Activated CD8-positive, alpha-beta memory T cell treated with anti-CD3 and anti-CD28 coated beads for 24 hours (primary cell): ENCODE data around the gene PFKP.

Experiments
- DNase-seq: peaks from one replicate; pipeline ENCODE4 v3.0.0-alpha.2; 2020

Gene PFKP

GRCh38 chr10:3067118-3067858 lies at the start of gene PFKP:
TSS of gene PFKP (plus strand) at chr10:3067548. CDS start at chr10:3067596, 48 bp downstream.
- peak; percentile 86 for DNase-seq

- DNase-seq = no peak
Observed at GRCh38 chr10:3018247-3018646, 49.1 kb upstream of the PFKP start.

GRCh38 chr10:3020311-3020710 lies 47.0 kb upstream of the PFKP start:
- DNase-seq = no peak

- DNase-seq = no peak
Observed at GRCh38 chr10:3020881-3021280, 46.5 kb upstream of the PFKP start.

- no peak for DNase-seq
Observed at GRCh38 chr10:3022027-3022426, 45.3 kb upstream of the PFKP start.

GRCh38 chr10:3023892-3024291 lies 43.5 kb upstream of the PFKP start:
- DNase-seq = no peak

GRCh38 chr10:3025026-3025683 lies 42.2 kb upstream of the PFKP start:
- no peak for DNase-seq

- no peak for DNase-seq
Observed at GRCh38 chr10:3027866-3028265, 39.5 kb upstream of the PFKP start.

- DNase-seq = no peak
Observed at GRCh38 chr10:3028441-3028840, 38.9 kb upstream of the PFKP start.

GRCh38 chr10:3030765-3031164 lies 36.6 kb upstream of the PFKP start:
- DNase-seq = no peak

- no peak for DNase-seq
Observed at GRCh38 chr10:3031490-3031889, 35.9 kb upstream of the PFKP start.

GRCh38 chr10:3033925-3034324 lies 33.4 kb upstream of the PFKP start:
- no peak for DNase-seq

GRCh38 chr10:3034616-3035015 lies 32.7 kb upstream of the PFKP start:
- DNase-seq = no peak

- DNase-seq = no peak
Observed at GRCh38 chr10:3036155-3037021, 31.0 kb upstream of the PFKP start.

- no peak for DNase-seq
Observed at GRCh38 chr10:3037182-3037581, 30.2 kb upstream of the PFKP start.

- no peak for DNase-seq
Observed at GRCh38 chr10:3040069-3040468, 27.3 kb upstream of the PFKP start.

- no peak for DNase-seq
Observed at GRCh38 chr10:3042589-3042988, 24.8 kb upstream of the PFKP start.

- DNase-seq = peak; percentile 72
Observed at GRCh38 chr10:3043512-3044368, 23.6 kb upstream of the PFKP start.

- DNase-seq = no peak
Observed at GRCh38 chr10:3045471-3046209, 21.7 kb upstream of the PFKP start.

GRCh38 chr10:3046210-3046779 lies 21.1 kb upstream of the PFKP start:
- DNase-seq = no peak

- DNase-seq = no peak
Observed at GRCh38 chr10:3046981-3047547, 20.3 kb upstream of the PFKP start.
